HG03469 (cell line): ENCODE results near the gene UBE3C.
A peak's percentile ranks its signal among the peaks of the same experiment; 100 is the strongest.

Experiments
- ATAC-seq: cut with Tn5 transposase; IDR thresholded peaks from one replicate; pipeline ENCODE4 v1.9.1; 2021; ENCODE audit warnings: mild to moderate bottlenecking, moderate library complexity, moderate number of reproducible peaks; ENCODE audit not compliant: unreplicated experiment

Gene UBE3C

DNA sequence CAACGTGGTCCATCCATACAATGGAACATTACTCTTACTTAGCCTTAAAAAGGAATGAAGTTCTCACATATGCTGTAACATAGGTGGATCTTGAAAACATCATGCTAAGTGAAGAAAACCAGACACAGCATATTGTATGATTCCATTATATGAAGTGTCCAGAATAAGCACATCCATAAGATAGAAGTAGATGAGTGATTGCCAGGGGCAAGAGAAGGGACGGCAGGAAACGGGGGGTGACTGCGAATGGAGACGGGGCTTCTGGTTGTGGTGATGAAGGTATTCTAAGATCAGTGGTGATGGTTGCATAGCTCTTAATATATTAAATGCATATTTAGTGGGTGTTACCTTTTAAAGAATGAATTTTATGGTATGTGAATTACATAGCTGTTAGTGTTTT is 29.8 kb downstream of the UBE3C start:
- ATAC-seq = no peak

DNA sequence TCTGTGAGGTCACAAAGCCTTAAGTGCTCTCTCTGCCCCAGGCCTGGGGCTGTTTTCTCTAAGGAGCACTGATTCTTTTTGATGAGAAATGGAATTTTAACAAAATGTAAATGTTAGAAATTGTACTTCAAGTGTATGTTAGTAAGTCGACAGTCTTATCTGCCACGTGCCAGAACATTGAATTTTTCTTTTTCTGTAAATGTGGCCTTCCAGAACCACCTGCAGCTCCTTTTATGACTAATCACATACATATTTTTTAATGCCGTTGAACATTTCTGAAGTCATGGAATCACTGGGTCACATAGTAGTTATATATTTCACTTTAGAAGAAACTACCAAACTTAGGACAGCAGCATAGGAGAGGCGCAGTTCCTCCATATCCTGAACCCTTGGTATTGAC is 38.0 kb downstream of the UBE3C start:
- ATAC-seq = no peak

DNA sequence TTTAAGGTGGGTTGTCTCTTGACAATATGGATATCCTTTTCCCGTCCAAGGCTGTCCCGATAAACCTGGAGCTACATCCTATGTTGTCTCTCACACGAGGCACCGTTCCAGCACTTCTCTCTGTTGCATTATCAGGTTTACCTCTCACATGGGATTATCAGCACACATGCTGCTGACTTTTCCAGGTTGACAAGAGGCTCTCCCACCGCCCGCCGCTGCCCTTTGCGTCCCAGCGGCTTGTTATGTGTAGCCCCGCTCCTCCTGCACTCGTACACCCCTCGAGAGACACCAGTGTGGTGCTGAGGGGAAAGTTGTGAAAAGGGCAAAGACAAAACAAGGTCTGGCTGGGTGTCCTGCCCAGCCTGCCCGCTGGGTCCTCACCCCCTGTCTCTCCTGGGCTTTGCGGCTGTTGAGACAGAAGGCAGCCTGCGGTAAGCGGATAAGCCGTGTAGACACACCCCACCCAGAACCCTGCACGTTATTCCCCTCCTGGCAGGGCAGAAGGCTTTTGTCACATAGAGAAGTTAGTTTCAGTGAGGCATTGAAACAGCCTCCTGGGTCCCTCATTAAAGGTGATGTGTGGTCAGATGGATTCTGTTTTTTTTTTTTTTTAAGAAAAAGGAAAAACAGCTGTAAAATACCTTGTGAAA is 38.7 kb downstream of the UBE3C start:
- ATAC-seq = no peak

DNA sequence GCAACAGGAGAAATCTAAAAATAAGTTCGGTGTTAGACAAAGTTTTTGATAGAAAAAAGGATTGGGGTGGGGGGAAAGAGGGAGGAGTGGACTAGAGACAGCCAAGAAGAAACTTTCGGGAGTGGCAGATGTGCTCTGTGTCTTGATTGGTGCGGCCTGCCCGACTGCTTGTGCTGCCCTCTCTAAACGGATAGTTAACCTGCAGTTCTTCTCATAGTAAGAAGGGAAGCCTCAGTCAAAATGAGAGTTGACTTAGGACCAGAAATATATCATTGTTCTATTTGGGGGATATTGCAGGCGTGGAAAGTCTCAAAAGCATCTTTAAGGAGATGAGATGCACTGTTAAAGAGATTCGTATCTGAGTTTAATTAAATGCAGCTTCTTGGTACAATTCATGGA is 39.3 kb downstream of the UBE3C start:
- ATAC-seq = no peak

DNA sequence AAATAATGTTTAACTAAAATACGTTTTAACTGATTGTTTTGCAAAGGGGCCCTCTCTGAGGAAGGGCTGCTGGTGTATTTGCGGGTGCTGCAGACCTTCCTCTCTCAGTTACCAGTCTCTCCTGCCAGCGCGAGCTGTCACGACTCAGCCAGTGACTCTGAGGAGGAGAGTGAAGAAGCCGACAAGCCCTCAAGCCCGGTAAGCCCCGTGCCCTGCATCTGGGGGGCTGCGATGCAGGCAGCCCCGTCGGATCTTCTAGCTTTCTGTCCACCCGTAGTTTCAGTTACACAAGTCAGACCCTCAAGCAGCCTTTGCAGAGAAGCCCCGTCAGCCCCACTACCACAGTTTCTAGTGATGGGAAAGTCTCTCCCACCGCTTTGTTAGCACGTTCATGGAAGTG is 45.1 kb downstream of the UBE3C start:
- ATAC-seq = no peak

DNA sequence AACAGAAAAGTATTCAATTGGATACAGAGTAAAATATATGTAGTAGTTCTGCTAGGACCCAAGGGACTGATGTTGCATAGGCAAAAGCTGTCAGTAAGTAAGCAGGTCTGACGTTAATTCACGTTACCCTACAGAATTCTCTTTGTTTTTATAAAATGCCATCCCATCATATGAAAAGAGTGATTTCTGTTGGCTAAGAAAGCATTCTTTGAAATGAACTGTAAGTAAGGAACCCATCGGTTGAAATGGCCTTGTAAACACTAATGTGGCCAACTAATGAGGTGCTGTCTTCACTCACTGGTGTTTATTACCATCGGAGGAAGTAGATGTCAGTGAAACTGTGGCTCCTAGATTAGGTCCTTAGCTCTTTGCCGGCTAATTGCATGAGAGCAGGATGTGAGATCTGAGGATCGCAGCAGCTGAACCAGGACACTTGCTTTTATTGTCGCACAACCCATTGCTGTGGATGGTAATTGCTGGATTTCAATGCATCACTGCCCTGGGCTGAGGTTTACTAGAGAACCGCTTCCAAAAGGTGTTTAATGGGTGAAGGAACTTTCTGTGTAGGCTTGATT is 49.5 kb downstream of the UBE3C start:
- ATAC-seq = no peak

DNA sequence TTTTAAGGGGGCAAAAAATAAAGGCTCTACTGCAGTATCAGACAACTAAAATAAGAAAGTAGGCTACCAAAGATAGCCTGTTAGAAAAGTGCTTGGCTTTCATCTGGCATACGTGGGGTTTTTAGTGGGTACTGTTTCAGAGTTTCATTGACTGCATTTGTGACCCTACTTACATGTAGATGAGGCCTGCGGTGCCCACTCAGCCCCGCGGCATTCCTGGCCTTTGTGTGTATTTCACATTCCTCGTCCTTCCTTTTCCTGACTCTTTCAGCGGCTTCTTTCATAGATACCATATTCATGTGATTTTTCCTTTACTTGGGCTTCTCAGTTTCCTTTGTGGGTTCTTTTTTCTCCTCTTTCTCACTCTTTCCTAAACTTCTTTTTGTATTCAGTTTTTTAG is 50.7 kb downstream of the UBE3C start:
- ATAC-seq = no peak

DNA sequence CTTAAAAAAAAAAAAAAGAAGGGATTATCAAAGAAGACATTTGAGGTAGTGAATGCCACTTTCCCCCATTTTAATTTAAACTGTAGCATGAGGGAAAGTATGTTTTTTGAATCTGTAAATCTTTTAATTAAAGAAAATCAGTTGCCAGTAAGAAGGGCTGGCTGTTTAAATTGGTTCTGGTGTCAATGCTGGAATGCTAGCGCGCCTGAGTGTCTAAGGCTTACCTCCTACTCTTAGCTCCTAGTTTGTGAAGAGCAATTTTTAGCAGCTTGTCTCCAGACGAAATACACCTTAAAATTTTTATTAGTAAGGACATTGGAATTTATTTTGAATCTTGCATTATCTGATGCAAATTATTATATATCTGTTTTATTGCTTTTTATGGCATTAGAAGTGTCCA is 54.1 kb downstream of the UBE3C start:
- no peak for ATAC-seq

DNA sequence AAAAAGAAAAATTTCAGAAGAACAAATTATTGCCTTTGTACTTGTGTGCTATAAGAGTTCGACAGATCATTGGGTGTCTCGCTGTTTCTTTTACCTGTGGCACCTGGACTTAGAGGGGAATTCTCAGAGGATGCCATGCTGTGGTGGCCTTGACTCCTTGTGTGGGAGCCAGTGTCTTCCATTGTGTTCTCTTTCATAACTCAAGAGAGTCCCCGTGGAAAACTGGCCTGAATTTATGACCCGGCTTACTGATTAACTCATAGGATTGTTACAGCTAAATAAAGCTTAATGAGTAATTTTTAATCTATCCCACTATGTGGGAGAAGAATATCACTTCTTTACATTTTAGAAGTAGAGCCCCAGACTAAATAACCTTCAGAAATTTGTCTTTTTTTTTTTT is 54.5 kb downstream of the UBE3C start:
- ATAC-seq = no peak

DNA sequence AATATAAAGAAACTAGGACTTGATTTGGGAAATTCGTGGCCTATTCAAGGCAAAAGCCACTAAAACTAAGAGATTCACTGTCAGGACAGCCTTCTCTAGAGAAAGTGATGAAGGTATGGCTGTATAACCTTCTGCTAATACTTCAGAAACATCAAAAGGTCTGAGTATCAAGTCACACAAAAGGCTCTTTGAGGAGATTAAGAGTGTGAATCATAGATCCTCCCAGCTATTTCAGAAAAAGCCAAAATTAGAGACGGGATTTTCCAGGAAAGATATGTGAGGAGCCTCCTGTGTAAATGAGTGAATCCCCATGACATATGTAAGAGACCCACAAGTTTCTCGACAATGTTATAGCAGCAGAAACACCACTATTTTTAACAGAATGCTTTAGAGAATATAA is 56.2 kb downstream of the UBE3C start:
- ATAC-seq = no peak

DNA sequence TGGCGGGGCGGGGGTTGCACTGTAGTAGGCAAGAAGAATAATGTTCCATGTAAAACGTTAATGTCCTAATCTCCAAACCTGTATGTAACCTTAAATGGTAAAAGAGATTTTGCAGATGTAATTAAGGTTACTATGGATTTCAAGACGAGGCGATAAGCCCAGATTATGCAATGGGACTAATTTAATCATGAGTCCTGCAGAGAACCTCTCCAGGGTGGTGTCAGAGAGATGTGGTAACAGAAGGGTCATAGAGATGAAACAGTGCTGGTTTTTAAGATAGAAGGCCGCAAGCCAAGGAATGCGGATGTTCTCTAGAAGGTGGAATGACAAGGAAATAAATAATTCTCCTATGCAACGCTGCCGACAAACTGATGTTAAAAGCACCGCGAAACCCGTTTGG is 57.1 kb downstream of the UBE3C start:
- ATAC-seq = no peak

DNA sequence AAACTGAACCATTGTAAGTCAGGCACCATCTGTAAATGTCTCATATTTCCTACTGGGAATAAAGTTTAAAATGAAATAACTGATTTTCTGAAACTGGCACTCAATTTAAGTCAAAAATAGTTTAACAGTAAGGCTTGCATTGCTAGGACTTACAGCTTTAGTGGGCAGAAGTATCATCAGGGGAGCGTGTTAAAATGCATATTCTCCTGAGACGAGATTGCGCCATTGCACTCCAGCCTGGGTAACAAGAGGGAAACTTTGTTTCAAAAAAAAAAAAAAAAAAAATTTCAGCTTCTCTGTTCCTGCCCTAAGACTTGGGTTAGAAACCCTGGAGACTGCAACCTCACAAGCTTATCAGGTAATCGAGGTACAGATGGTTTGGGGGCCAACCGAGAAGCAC is 65.4 kb downstream of the UBE3C start:
- ATAC-seq = no peak

DNA sequence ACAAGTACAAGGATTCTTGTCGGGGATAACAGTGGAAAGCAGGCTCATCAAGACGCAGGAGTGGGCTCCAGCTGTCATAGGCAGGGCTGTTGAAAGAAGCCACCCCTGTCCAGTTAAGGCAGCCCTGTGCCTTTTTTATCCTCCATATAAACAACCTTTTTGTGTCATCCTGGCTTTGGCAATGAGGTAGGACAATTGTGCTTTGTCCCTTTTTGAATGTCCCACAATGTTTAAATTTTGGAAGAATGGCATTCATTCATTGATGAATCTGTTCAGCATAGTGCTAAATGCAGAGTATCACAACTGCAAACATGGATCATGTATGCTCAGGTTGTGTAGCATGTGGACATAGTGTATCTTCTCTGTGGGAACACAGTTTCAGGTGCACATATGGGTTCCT is 66.7 kb downstream of the UBE3C start:
- ATAC-seq = no peak

DNA sequence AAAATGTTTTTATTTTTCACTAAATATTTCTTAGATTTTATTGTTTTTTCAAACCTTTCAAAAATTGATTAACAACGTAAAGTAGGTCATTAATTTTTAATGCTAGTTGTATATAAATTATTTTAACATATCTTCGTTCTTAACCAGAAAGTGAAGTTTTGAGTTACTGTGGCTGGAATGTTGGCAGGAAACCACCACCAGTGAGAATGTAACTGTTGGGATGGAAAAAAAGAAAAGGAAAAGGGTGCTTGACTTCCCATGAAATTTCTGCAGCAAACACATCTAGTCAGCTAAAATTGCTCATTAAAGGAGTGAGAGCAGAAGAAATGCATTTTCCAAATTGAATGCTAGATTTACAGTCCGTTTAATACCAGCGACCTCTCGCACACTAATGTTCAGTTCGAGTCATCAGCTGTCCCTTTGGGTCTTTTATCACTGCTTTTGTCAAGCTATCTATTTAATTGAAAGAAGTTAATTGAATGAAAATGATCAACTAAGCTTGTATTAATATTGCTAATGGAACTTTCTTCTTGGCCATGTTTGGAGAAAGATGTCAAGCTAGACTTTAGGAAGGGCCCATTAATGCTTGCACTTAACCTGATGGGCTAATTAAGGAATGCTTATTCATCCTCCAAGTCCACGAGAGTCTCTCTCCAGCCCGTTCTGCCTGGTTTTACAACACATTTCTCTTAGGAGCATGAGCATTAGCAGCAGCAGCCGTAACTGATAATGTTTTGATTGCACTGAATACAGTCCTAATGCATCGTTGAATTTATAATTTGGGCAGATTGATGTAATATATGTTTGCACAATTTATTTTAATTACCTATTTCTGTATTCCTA is 70.1 kb downstream of the UBE3C start:
- no peak for ATAC-seq

DNA sequence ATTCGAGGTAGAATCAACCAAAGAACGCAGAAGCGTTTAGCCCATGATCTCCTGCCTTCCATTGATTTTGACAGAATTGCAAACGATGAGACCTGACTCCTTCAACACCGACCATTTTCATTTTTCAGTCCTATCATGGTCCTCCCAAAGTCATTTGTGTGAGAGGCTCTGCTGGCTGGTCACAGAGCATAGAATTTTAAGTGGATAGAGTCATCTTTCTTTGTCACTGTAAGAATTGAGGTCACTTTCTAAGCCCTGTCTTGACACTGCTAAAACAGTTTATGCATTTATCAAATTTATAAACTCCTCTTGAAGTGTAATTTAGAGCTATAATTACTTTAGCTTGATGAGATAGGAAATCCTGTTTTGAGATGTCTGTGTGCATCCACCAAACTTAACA is 72.0 kb downstream of the UBE3C start:
- no peak for ATAC-seq

DNA sequence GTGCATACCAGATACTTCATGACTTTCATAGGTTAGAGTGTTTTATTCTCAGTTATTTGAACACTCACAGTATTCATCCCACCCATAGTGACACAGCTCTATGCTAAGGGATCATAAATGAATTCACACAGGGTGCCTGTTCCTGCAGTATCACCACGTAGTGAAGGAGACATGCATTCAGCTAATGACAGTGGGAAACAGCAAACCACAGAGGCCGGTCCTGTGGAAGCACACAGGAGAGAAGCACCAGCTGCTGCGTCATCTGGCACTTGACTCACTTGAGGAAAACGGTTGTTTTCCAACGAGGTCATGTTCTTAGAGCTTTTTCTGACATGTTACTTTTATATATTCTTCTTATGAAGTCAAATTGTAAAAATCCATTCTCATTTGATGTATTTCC is 73.0 kb downstream of the UBE3C start:
- ATAC-seq = no peak

DNA sequence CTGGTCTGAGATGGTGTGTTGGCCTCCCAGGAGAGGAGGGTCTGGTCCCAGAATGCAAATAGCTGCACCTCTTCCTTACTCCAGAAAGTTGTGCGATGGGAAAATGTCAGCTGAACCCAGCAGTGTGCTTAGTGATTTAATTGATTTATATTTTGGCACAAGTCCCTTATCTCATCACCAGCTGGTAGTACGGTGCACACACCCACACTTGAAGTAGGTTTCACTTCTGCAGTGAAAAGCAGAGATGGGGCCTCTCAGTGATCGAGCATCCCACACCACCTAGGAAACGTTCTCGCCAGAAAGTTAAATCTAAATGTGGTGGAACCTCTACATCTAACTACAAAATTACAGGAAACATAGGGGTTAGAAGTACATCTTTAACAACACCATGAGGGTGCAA is 80.4 kb downstream of the UBE3C start:
- peak; percentile 88 for ATAC-seq

DNA sequence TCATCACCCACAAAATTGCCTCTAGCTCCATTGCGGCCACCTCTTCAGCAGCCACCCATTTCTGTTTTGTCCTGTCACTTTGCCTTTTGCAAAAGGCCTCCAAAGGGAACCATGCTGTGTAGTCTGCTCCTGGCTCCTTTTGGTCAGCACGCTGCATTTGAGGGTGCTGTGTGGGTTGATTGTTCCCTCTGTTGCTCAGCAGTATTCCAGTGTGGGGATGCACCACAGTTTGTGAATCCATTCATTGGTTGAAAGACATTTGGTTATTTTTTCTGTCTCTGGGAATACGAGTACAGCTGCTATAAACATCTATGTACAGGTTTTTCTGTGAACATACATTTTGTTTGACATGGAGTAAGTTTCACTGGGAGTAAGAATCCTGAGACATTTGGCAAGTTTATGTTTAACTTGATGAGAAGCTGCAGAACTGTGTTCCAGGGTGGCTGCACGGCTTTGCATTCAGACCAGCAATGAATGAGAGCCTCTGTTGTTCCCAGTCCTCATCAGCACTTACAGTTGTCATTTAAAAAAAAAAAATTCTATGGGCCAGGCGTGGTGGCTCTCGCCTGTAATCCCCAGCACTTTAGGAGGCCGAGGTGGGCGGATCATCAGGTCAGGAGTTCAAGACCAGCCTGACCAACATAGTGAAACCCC is 82.3 kb downstream of the UBE3C start:
- no peak for ATAC-seq

DNA sequence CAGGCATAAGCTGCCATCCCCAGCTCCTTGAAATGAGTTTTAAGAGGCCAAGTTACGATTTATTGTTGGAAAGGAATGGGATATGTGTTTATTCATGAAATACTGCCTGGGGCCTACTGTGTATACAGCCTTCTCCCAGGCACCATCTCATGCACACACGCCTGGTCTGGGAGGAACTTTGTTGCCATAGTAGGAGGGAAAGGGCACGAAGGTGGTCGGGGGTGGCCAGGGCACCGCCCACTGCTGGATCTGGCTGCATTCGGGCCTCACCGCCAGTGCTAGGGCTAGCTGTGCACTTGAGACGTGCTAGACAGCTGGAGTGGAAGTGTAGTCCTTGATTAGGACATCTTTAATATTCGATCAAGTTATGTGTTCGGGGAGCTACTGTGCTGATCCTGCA is 84.0 kb downstream of the UBE3C start:
- ATAC-seq = no peak

DNA sequence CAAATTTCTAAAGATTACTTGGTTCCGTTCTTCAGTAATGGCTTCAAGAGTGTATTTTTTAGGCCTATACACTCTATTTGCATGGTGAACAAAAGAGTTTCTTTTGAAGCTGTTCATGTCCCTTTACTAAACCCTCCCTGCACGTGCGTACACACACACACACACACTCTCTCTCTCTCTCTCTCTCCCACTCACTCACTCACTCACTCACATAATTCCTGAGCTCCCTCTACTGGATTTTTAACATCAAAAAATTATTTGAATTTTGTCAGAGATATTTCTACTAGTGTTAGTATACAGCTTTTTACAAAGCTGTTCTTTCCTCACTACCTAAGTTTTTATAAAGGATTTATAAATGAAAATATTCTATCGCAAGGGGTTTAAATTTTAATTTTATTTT is 85.9 kb downstream of the UBE3C start:
- ATAC-seq = no peak

DNA sequence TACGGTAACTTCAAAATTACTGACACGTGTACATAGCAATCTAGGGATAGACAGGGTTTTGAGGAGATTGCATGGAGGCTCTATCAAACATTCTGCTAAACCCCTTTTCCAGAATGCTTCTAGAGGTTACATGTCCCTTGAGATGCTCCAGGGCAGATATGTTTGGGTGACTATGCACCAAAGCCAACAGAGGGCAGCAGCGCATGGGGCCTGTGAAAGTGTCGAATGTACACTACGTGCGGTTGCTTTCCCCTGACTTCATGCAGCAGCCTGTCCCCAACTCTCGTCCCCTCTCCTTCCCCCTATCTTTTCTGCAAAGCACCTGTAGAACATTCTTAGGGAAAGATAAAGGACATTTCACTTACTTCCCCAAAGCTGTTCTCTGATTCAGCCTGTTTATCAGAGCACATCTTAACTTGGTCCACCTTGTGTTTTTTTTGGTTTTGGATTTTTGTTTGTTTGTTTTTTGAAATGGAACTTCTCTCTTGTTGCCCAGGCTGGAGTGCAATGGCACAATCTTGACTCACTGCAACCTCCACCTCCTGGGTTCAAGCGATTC is 90.2 kb downstream of the UBE3C start:
- no peak for ATAC-seq

DNA sequence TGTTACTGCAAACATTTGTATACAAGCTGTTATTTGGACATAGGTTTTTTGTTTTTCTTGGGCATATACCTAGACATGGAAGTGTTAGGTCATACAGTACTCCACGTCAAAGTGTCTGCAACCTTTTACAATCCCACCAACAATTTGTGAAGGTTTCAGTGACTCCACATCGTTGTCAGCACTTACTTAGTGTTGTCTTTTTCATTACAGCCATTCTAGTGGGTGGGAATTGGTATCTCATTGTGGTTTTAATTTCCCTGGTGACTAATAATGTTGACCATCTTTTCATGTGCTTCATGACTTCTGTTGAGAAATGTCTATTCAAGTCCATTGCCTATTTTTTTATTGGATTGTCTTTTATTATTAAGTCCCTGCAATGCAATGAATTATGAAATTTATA is 95.0 kb downstream of the UBE3C start:
- no peak for ATAC-seq
